ENCODE data around the gene TAS1R3. TPM values are rescaled to one million over a fixed set of nuclear protein-coding genes. Genes with fewer than 3 reads are reported as not detected.

The TAS1R3 gene
- polyA plus RNA-seq, 1 donor from 2014 or later, result 1.0 TPM

DNA sequence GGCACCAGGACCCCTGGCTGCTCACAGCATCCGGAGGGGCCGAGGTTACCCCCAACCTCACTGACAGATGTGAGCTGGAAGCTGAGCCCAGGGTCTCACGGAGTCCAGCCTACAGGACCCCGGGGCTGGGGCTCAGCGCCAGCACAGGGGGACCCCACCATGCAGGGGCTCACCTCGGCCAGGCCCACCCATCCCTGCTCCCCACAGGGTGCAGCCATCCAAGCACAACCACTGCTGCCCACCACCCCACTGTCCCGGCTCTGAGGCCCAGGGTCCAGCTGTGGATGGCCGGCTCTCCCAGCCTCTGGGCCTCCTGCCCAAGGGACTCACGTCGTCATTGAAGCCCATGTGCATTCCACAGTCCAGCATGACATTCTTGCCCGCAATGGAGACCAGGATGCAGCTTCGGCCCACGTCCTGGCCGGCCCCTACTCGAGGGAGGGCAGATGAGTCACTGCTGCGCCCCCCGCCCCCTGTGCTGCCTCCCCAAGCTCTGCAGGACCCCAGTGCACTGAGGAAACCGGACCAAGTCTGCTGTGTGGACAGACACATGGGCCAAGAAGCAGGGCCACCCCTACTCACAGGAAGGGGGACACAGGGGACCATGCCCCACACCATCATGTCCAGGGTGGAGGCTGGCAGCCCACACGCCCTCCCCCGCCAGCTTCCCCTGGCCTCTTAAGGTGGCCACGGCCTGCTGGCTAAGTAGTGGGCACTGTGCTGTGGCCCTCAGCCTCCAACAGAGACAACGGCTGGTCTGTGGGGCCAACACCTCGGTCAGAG, 10.2 kb upstream of the TAS1R3 start:
- Histone ChIP-seq H3K4me3 (ENCODE audit: low read length) (no peak overlapping the region), H3K27ac (ENCODE audit: low read length) (no peak overlapping the region)

DNA sequence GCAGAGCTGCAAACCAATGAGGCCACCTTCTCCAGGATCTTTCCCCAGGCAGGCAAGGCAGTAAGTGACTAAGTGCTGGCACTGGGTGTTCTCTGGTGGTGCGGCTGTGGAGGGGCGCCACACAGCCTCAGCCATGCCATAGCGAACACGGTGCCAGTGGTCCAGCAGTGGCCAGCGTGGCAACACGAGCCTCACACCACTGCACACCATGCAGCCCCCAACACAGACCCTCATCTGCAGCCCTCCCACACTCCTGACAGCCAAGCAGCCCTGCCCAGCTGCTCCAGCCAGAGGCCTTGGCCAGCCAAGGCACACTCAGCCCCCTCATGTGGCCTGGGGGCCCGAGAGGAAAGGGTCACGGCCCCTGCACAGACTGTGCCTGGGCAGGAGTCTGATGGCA, 9.6 kb upstream of the TAS1R3 start:
- H3K27ac ChIP-seq (ENCODE audit: low read length), result no peak overlapping the region
- peaks cover 16% of the 10 kb centered on the region for H4K20me1 ChIP-seq (ENCODE audit: insufficient read depth)
- no peaks in the 10 kb centered on the region for H3K9me2 ChIP-seq (ENCODE audit: insufficient read depth, low read length)
- no peak overlapping the region for H3K4me2 ChIP-seq (ENCODE audit: low read length)
- no peaks in the 10 kb centered on the region for H3F3A ChIP-seq (ENCODE audit: insufficient read depth, low read length, poor library complexity, severe bottlenecking)
- H3K9ac ChIP-seq (ENCODE audit: low read length), result no peak overlapping the region
- TF ChIP-seq, protein P1, sequence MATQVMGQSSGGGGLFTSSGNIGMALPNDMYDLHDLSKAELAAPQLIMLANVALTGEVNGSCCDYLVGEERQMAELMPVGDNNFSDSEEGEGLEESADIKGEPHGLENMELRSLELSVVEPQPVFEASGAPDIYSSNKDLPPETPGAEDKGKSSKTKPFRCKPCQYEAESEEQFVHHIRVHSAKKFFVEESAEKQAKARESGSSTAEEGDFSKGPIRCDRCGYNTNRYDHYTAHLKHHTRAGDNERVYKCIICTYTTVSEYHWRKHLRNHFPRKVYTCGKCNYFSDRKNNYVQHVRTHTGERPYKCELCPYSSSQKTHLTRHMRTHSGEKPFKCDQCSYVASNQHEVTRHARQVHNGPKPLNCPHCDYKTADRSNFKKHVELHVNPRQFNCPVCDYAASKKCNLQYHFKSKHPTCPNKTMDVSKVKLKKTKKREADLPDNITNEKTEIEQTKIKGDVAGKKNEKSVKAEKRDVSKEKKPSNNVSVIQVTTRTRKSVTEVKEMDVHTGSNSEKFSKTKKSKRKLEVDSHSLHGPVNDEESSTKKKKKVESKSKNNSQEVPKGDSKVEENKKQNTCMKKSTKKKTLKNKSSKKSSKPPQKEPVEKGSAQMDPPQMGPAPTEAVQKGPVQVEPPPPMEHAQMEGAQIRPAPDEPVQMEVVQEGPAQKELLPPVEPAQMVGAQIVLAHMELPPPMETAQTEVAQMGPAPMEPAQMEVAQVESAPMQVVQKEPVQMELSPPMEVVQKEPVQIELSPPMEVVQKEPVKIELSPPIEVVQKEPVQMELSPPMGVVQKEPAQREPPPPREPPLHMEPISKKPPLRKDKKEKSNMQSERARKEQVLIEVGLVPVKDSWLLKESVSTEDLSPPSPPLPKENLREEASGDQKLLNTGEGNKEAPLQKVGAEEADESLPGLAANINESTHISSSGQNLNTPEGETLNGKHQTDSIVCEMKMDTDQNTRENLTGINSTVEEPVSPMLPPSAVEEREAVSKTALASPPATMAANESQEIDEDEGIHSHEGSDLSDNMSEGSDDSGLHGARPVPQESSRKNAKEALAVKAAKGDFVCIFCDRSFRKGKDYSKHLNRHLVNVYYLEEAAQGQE (IDR thresholded peaks at IDR 0.05; ENCODE audit: borderline replicate concordance), result no peak
- no peak for TF ChIP-seq TAF1 (IDR thresholded peaks at IDR 0.05; ENCODE audit: low read depth)
- TF ChIP-seq EP300 (conservative IDR thresholded peaks at IDR 0.05; ENCODE audit: poor library complexity, severe bottlenecking), result no peak
- TF ChIP-seq, protein P2, sequence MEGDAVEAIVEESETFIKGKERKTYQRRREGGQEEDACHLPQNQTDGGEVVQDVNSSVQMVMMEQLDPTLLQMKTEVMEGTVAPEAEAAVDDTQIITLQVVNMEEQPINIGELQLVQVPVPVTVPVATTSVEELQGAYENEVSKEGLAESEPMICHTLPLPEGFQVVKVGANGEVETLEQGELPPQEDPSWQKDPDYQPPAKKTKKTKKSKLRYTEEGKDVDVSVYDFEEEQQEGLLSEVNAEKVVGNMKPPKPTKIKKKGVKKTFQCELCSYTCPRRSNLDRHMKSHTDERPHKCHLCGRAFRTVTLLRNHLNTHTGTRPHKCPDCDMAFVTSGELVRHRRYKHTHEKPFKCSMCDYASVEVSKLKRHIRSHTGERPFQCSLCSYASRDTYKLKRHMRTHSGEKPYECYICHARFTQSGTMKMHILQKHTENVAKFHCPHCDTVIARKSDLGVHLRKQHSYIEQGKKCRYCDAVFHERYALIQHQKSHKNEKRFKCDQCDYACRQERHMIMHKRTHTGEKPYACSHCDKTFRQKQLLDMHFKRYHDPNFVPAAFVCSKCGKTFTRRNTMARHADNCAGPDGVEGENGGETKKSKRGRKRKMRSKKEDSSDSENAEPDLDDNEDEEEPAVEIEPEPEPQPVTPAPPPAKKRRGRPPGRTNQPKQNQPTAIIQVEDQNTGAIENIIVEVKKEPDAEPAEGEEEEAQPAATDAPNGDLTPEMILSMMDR (IDR thresholded peaks at IDR 0.05; ENCODE audit: poor library complexity, severe bottlenecking), result no peak
- TF ChIP-seq MXI1 (conservative IDR thresholded peaks at IDR 0.05; ENCODE audit: poor library complexity, severe bottlenecking), result no peak
- no peak for TF ChIP-seq RAD21 (conservative IDR thresholded peaks at IDR 0.05)
- TF ChIP-seq POLR2AphosphoS5 (IDR thresholded peaks at IDR 0.05), result no peak
- no peak for TF ChIP-seq EZH2 (IDR thresholded peaks at IDR 0.05; ENCODE audit: borderline replicate concordance, insufficient read depth, low read length, poor library complexity, severe bottlenecking)
- TF ChIP-seq SMC3 (conservative IDR thresholded peaks at IDR 0.05; ENCODE audit: poor library complexity), result no peak
- no peaks in the 10 kb centered on the region for H3K9me3 ChIP-seq (ENCODE audit: low read length)
- H3K36me3 ChIP-seq (ENCODE audit: insufficient read depth, low read length), result no peaks in the 10 kb centered on the region
- no peaks in the 10 kb centered on the region for H3K27me3 ChIP-seq (ENCODE audit: insufficient read depth, low read depth, low read length)
- no peak overlapping the region for H2AFZ ChIP-seq (ENCODE audit: low read depth, low read length)
- H3K79me2 ChIP-seq (replicated peaks; ENCODE audit: insufficient read depth, low read length), result peaks cover 33% of the 10 kb centered on the region
- H3K4me3 ChIP-seq (ENCODE audit: low read length), result no peak overlapping the region

More for the DNA sequence above, 10.2 kb upstream of the TAS1R3 start:
- Histone ChIP-seq H3K9ac (ENCODE audit: low read length) (no peak overlapping the region), H4K20me1 (ENCODE audit: insufficient read depth) (peaks cover 16% of the 10 kb centered on the region), H3K36me3 (ENCODE audit: insufficient read depth, low read length) (no peaks in the 10 kb centered on the region), H2AFZ (ENCODE audit: low read depth, low read length) (no peak overlapping the region), H3K79me2 (replicated peaks; ENCODE audit: insufficient read depth, low read length) (peaks cover 28% of the 10 kb centered on the region), H3K9me2 (ENCODE audit: insufficient read depth, low read length) (no peaks in the 10 kb centered on the region), H3K27me3 (ENCODE audit: insufficient read depth, low read depth, low read length) (no peaks in the 10 kb centered on the region), H3K9me3 (ENCODE audit: low read length) (no peaks in the 10 kb centered on the region), H3F3A (ENCODE audit: insufficient read depth, low read length, poor library complexity, severe bottlenecking) (no peaks in the 10 kb centered on the region), H3K4me2 (ENCODE audit: low read length) (no peak overlapping the region)
- TF ChIP-seq EZH2 (IDR thresholded peaks at IDR 0.05; ENCODE audit: borderline replicate concordance, insufficient read depth, low read length, poor library complexity, severe bottlenecking) (no peak), SMC3 (conservative IDR thresholded peaks at IDR 0.05; ENCODE audit: poor library complexity) (no peak), POLR2AphosphoS5 (IDR thresholded peaks at IDR 0.05) (no peak), RAD21 (conservative IDR thresholded peaks at IDR 0.05) (no peak), EP300 (conservative IDR thresholded peaks at IDR 0.05; ENCODE audit: poor library complexity, severe bottlenecking) (no peak)
- TF ChIP-seq, protein P2 (IDR thresholded peaks at IDR 0.05; ENCODE audit: poor library complexity, severe bottlenecking), result no peak
- TF ChIP-seq, protein P1 (IDR thresholded peaks at IDR 0.05; ENCODE audit: borderline replicate concordance), result no peak

All from neural cell (in vitro differentiated cells).